Tibial nerve (tissue), 4 donors: ENCODE data around the gene USP47.

ENCODE experiments used
- EP300 ChIP-seq, 2 donors: sonication (generic); formaldehyde crosslinking; IDR thresholded peaks; one replicate each; pipeline ENCODE4 v1.6.1; 2017; ENCODE audit warnings: antibody characterized with exemption in 2 of 2, mild to moderate bottlenecking in 1 of 2
- POLR2A ChIP-seq, 2 donors: fragments of 450-650 bp; IDR thresholded peaks; one replicate each; pipeline ENCODE4 v1.6.1; 2017; ENCODE audit warnings: antibody characterized with exemption in 2 of 2, mild to moderate bottlenecking in 2 of 2, moderate library complexity in 2 of 2
- TF ChIP-seq, protein P1 (sequence below), 5 experiments: fragments of 200-600 bp in 3 of 5; fragments of 450-650 bp in 2 of 5; sonication (generic) in 3 of 5; IDR thresholded peaks; one replicate each; pipeline ENCODE4 v1.5.1; 2016 to 2019; ENCODE audit warnings: antibody characterized with exemption in 5 of 5, mild to moderate bottlenecking in 3 of 5, moderate library complexity in 2 of 5

DNA sequence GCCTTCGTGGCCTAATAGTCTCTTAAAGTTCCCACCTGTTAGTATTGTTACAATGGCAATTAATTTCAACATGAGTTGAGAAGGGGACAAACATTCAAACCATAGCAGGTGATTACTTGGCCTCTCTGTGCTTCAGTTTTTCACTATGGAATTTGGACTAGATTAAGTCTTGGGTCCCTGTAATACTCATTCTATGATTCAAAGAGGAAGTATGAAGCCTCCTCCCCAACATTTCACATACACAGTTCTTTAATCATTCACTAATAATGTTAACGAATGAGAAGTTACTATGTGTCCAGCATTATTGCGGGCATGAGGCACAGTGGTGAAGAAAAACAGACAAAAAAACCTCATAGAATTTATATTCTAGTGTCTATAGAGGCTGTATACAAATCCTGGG, 19.9 kb upstream of the USP47 start:
- TF ChIP-seq, protein P1, sequence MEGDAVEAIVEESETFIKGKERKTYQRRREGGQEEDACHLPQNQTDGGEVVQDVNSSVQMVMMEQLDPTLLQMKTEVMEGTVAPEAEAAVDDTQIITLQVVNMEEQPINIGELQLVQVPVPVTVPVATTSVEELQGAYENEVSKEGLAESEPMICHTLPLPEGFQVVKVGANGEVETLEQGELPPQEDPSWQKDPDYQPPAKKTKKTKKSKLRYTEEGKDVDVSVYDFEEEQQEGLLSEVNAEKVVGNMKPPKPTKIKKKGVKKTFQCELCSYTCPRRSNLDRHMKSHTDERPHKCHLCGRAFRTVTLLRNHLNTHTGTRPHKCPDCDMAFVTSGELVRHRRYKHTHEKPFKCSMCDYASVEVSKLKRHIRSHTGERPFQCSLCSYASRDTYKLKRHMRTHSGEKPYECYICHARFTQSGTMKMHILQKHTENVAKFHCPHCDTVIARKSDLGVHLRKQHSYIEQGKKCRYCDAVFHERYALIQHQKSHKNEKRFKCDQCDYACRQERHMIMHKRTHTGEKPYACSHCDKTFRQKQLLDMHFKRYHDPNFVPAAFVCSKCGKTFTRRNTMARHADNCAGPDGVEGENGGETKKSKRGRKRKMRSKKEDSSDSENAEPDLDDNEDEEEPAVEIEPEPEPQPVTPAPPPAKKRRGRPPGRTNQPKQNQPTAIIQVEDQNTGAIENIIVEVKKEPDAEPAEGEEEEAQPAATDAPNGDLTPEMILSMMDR (IDR thresholded peaks at IDR 0.05), result no peak
- no peak for TF ChIP-seq EP300 (IDR thresholded peaks at IDR 0.05)
- TF ChIP-seq POLR2A (IDR thresholded peaks at IDR 0.05), result no peak
